Astrocyte (in vitro differentiated cells and primary cell): ENCODE data around the gene CTNND2.

Experiments used
- EZH2 ChIP-seq: IDR thresholded peaks from 2 replicates; pipeline ENCODE4 v1.6.1; 2012; ENCODE audit warnings: mild to moderate bottlenecking, low read length, inconsistent platforms; ENCODE audit not compliant: insufficient read depth
- TF ChIP-seq, protein P1 (sequence below): IDR thresholded peaks from 2 replicates; pipeline ENCODE4 v1.5.1; 2011; ENCODE audit warnings: low read depth, mild to moderate bottlenecking, inconsistent platforms, low read length, moderate library complexity; ENCODE audit not compliant: insufficient read depth

DNA sequence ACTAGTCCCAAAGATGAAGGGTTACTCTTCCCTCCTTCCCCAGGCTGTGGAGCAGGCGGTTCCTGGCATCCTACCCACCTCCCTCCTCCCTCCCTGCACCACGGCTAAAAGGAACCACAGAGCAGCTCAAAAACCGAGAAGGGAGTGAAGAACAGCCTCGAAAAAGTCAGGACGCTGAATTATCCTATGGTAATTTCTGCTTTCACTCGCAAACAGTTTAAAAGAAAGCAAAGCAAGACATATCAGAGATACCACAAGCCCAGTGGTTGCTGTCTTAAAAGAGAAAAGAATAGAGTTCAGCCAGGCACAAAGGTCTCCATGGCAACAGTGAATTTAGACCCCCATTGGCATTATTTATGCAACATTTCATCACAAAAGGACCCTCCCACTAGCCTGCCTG lies 315.4 kb downstream of the CTNND2 start:
- TF ChIP-seq, protein P1, sequence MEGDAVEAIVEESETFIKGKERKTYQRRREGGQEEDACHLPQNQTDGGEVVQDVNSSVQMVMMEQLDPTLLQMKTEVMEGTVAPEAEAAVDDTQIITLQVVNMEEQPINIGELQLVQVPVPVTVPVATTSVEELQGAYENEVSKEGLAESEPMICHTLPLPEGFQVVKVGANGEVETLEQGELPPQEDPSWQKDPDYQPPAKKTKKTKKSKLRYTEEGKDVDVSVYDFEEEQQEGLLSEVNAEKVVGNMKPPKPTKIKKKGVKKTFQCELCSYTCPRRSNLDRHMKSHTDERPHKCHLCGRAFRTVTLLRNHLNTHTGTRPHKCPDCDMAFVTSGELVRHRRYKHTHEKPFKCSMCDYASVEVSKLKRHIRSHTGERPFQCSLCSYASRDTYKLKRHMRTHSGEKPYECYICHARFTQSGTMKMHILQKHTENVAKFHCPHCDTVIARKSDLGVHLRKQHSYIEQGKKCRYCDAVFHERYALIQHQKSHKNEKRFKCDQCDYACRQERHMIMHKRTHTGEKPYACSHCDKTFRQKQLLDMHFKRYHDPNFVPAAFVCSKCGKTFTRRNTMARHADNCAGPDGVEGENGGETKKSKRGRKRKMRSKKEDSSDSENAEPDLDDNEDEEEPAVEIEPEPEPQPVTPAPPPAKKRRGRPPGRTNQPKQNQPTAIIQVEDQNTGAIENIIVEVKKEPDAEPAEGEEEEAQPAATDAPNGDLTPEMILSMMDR = no peak
- no peak for TF ChIP-seq EZH2
